ENCODE results near the gene SPOCK3. TPM values are rescaled to one million over a fixed set of nuclear protein-coding genes. Genes with fewer than 3 reads are reported as not detected.

SPOCK3 gene
- total RNA-seq, 1 experiment from 2014 or later, result 1.9 TPM

DNA sequence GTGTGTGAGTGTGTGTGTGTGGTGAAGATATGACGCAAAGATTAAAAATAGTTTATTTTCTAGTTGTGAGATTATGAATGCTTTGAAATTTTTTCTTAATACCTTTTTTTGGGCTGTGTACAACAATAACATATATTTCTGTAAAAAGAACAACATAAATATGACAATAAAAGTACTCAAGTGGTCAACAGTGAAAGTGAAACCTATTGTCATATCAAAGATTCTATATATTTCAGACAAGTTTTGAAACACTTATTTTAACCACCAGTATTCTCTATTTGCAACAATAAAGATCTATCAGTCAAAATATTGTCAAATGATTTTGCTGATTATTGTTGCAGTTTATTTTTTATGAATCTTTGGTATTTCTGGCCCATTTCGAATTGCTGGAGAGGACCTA lies 98.0 kb downstream of the SPOCK3 start:
- no peaks in the 10 kb centered on the region for H3K27me3 ChIP-seq (ENCODE audit: low read length)
- no peak for ATAC-seq
- intact Hi-C loops (cut with micrococcal nuclease), result no loop called here
- no peaks in the 10 kb centered on the region for H3K4me1 ChIP-seq (ENCODE audit: insufficient read depth, low read length)
- no peaks in the 10 kb centered on the region for H3K9me2 ChIP-seq (replicated peaks; ENCODE audit: low read length)
- H3K4me2 ChIP-seq (ENCODE audit: low read length), result no peak overlapping the region
- POLR2A ChIA-PET (ENCODE audit: unreplicated experiment), result no interaction called here
- H3K9ac ChIP-seq (ENCODE audit: low read length), result no peak overlapping the region
- H4K20me1 ChIP-seq (ENCODE audit: low read length), result no peaks in the 10 kb centered on the region
- TF ChIP-seq, protein P1, sequence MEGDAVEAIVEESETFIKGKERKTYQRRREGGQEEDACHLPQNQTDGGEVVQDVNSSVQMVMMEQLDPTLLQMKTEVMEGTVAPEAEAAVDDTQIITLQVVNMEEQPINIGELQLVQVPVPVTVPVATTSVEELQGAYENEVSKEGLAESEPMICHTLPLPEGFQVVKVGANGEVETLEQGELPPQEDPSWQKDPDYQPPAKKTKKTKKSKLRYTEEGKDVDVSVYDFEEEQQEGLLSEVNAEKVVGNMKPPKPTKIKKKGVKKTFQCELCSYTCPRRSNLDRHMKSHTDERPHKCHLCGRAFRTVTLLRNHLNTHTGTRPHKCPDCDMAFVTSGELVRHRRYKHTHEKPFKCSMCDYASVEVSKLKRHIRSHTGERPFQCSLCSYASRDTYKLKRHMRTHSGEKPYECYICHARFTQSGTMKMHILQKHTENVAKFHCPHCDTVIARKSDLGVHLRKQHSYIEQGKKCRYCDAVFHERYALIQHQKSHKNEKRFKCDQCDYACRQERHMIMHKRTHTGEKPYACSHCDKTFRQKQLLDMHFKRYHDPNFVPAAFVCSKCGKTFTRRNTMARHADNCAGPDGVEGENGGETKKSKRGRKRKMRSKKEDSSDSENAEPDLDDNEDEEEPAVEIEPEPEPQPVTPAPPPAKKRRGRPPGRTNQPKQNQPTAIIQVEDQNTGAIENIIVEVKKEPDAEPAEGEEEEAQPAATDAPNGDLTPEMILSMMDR (conservative IDR thresholded peaks at IDR 0.05; ENCODE audit: low read depth, low read length), result no peak
- TF ChIP-seq EZH2 (IDR thresholded peaks at IDR 0.05; ENCODE audit: low read length, unreplicated experiment), result no peak
- TF ChIP-seq EZH2phosphoT487 (IDR thresholded peaks at IDR 0.05; ENCODE audit: borderline replicate concordance, low read length), result no peak
- CTCF ChIA-PET, result no interaction called here
- no peaks in the 10 kb centered on the region for H3K79me2 ChIP-seq (ENCODE audit: low read length)
- H3K27ac ChIP-seq (ENCODE audit: low read length), result no peak overlapping the region
- no peaks in the 10 kb centered on the region for H3K9me3 ChIP-seq (ENCODE audit: low read length)
- H3K36me3 ChIP-seq (ENCODE audit: low read depth, low read length), result no peaks in the 10 kb centered on the region
- H2AFZ ChIP-seq (ENCODE audit: low read length), result no peak overlapping the region
- no peak for DNase-seq
- no peaks in the 10 kb centered on the region for H3F3A ChIP-seq (ENCODE audit: low read length, unreplicated experiment)
- H3K4me3 ChIP-seq (ENCODE audit: low read length), result no peak overlapping the region
- BruUV-seq (replicated peaks), result no TSS peak

DNA sequence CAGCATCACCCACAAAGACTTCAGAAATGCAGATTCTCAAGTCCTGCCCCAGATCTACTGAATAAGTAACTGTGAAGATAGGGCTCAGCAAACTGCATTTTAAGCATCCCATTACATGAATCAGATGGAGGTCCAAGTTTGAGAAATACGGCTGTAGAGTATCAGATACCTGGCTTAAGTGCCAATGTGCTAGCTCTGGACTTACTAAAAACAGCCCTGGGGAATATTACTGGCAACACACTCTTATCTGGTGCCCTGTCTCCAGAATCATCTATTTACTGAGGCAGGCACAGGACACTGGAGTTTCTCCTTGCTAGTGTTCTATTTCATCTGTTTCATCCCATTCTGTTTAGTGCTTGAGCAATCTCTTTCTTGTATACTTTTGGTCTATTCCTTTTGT lies 105.1 kb downstream of the SPOCK3 start:
- Histone ChIP-seq H3K9me2 (replicated peaks; ENCODE audit: low read length) (no peaks in the 10 kb centered on the region), H3K9me3 (ENCODE audit: low read length) (no peaks in the 10 kb centered on the region), H4K20me1 (ENCODE audit: low read length) (no peaks in the 10 kb centered on the region), H3F3A (ENCODE audit: low read length, unreplicated experiment) (no peaks in the 10 kb centered on the region), H3K4me3 (ENCODE audit: low read length) (no peak overlapping the region), H3K27me3 (ENCODE audit: low read length) (no peaks in the 10 kb centered on the region), H2AFZ (ENCODE audit: low read length) (no peak overlapping the region), H3K27ac (ENCODE audit: low read length) (no peak overlapping the region), H3K79me2 (ENCODE audit: low read length) (no peaks in the 10 kb centered on the region), H3K4me2 (ENCODE audit: low read length) (no peak overlapping the region), H3K4me1 (ENCODE audit: insufficient read depth, low read length) (no peaks in the 10 kb centered on the region), H3K9ac (ENCODE audit: low read length) (no peak overlapping the region), H3K36me3 (ENCODE audit: low read depth, low read length) (no peaks in the 10 kb centered on the region)
- ChIA-PET POLR2A (ENCODE audit: unreplicated experiment) (no interaction called here), CTCF (no interaction called here)
- no TSS peak for BruUV-seq (replicated peaks)
- intact Hi-C loops (cut with micrococcal nuclease), result no loop called here
- TF ChIP-seq EZH2phosphoT487 (IDR thresholded peaks at IDR 0.05; ENCODE audit: borderline replicate concordance, low read length) (no peak), EZH2 (IDR thresholded peaks at IDR 0.05; ENCODE audit: low read length, unreplicated experiment) (no peak)
- TF ChIP-seq, protein P1 (conservative IDR thresholded peaks at IDR 0.05; ENCODE audit: low read depth, low read length), result no peak
- ATAC-seq, result no peak
- DNase-seq, result no peak

DNA sequence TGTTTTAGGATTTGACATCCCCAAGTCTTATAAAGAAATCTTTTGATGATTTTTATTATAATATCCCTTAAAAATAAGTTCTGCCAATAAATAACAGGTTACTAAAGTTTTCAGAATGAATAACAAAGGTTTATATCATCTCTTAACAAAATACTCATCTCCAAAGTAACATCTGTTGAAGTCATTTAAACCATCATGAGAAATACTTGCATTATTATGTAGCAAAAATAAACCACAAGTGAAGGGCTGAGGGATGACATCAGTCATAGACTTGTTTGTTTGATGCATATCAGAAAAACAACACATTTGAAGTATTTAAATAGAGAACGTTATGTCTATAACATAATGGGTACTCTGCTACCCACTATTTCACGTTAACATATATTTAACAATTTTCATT lies 114.9 kb downstream of the SPOCK3 start:
- Histone ChIP-seq H3K27me3 (ENCODE audit: low read length) (no peaks in the 10 kb centered on the region), H3K36me3 (ENCODE audit: low read depth, low read length) (no peaks in the 10 kb centered on the region), H3K79me2 (ENCODE audit: low read length) (no peaks in the 10 kb centered on the region), H3K4me2 (ENCODE audit: low read length) (no peak overlapping the region), H3K9me2 (replicated peaks; ENCODE audit: low read length) (no peaks in the 10 kb centered on the region), H3K4me1 (ENCODE audit: insufficient read depth, low read length) (no peaks in the 10 kb centered on the region), H3F3A (ENCODE audit: low read length, unreplicated experiment) (no peaks in the 10 kb centered on the region), H3K9ac (ENCODE audit: low read length) (no peak overlapping the region), H3K4me3 (ENCODE audit: low read length) (no peak overlapping the region), H2AFZ (ENCODE audit: low read length) (no peak overlapping the region), H3K9me3 (ENCODE audit: low read length) (no peaks in the 10 kb centered on the region), H3K27ac (ENCODE audit: low read length) (no peak overlapping the region), H4K20me1 (ENCODE audit: low read length) (no peaks in the 10 kb centered on the region)
- no peak for DNase-seq
- ATAC-seq, result no peak
- CTCF ChIA-PET, result no interaction called here
- intact Hi-C loops (cut with micrococcal nuclease), result loop anchor here (5.0 kb wide), 1 partner anchor 98 kb away; no protein-coding TSS in a partner anchor
- no TSS peak for BruUV-seq (replicated peaks)
- POLR2A ChIA-PET (ENCODE audit: unreplicated experiment), result no interaction called here
- TF ChIP-seq EZH2 (IDR thresholded peaks at IDR 0.05; ENCODE audit: low read length, unreplicated experiment), result no peak
- TF ChIP-seq, protein P1 (conservative IDR thresholded peaks at IDR 0.05; ENCODE audit: low read depth, low read length), result no peak
- no peak for TF ChIP-seq EZH2phosphoT487 (IDR thresholded peaks at IDR 0.05; ENCODE audit: borderline replicate concordance, low read length)

Data from PC-3 (cell line).